Endodermal cell (in vitro differentiated cells): ENCODE measurements around the gene LASP1. TPM values are rescaled to one million over a fixed set of nuclear protein-coding genes. Genes with fewer than 3 reads are reported as not detected.

ENCODE experiments used
- DNase-seq: peaks from one replicate; pipeline ENCODE4 v3.0.0-alpha.2; 2017
- H3K27ac ChIP-seq: 2 replicates; pipeline ENCODE4 v1.5.1; 2013; ENCODE audit warnings: mild to moderate bottlenecking, low read depth, low read length, moderate library complexity
- H3K27me3 ChIP-seq: 2 replicates; pipeline ENCODE4 v1.6.1; 2013; ENCODE audit warnings: mild to moderate bottlenecking, low read length, moderate library complexity; ENCODE audit not compliant: insufficient read depth, control insufficient read depth, poor library complexity, severe bottlenecking
- H3K36me3 ChIP-seq: 2 replicates; pipeline ENCODE4 v1.7.0; 2013; ENCODE audit warnings: mild to moderate bottlenecking, low read length, moderate library complexity; ENCODE audit not compliant: control insufficient read depth, insufficient read depth
- H3K4me1 ChIP-seq: one replicate; pipeline ENCODE4 v1.7.0; 2013; ENCODE audit warnings: low read length; ENCODE audit not compliant: control insufficient read depth, insufficient read depth
- H3K4me3 ChIP-seq: 2 replicates; pipeline ENCODE4 v1.5.1; 2013; ENCODE audit warnings: mild to moderate bottlenecking, low read length, moderate library complexity
- H3K9ac ChIP-seq: 2 replicates; pipeline ENCODE4 v1.6.1; 2013; ENCODE audit warnings: mild to moderate bottlenecking, low read length, moderate library complexity; ENCODE audit not compliant: poor library complexity, severe bottlenecking; ENCODE audit errors: extremely low read depth
- H3K9me3 ChIP-seq: 2 replicates; pipeline ENCODE4 v1.6.1; 2013; ENCODE audit warnings: mild to moderate bottlenecking, low read length, moderate library complexity; ENCODE audit not compliant: control insufficient read depth
- H3K27ac Mint-ChIP-seq: 2 replicates; pipeline ENCODE4 v1.8.0; 2020; ENCODE audit warnings: mixed read lengths
- H3K27me3 Mint-ChIP-seq: 2 replicates; pipeline ENCODE4 v1.8.0; 2021; ENCODE audit warnings: mild to moderate bottlenecking, mixed read lengths; ENCODE audit not compliant: insufficient read depth
- H3K36me3 Mint-ChIP-seq: 2 replicates; pipeline ENCODE4 v1.8.0; 2020; ENCODE audit warnings: low read depth, mixed read lengths
- H3K4me1 Mint-ChIP-seq: 2 replicates; pipeline ENCODE4 v1.8.0; 2020; ENCODE audit warnings: mixed read lengths
- H3K4me3 Mint-ChIP-seq: 2 replicates; pipeline ENCODE4 v1.8.0; 2020; ENCODE audit warnings: mild to moderate bottlenecking, moderate library complexity, mixed read lengths
- H3K9me3 Mint-ChIP-seq: 2 replicates; pipeline ENCODE4 v1.8.0; 2020; ENCODE audit warnings: mild to moderate bottlenecking, mixed read lengths
- WGBS, 2 experiments: methylation state at CpG; one replicate each; pipeline versions ENCODE4 v1.1.5 to v1.1.7; 2013; ENCODE audit warnings: missing lambda C conversion rate in 2 of 2, mixed read lengths in 1 of 2; ENCODE audit not compliant: insufficient coverage in 1 of 2, insufficient read length in 1 of 2; 5-methylcytosine and 5-hydroxymethylcytosine counted together
- total RNA-seq, 2 donors: library from RNA; stranded (reverse); fragmentation: NEBNext Ultra II Directional in 1 of 2; extraction: Animal tissue kit (Norgen Biotek cat#: 25700) in 1 of 2; gene quantifications; 2 replicates in 1 of 2; 3 replicates in 1 of 2; pipeline ENCODE4 v1.2.1, GENCODE V29; 2021
- TF ChIP-seq, protein P1 (sequence below): fragments of 200-600 bp; sonication (generic); conservative IDR thresholded peaks from 2 replicates; pipeline ENCODE4 v1.5.0; 2021; ENCODE audit warnings: antibody characterized with exemption, mild to moderate bottlenecking

LASP1 gene
- total RNA-seq, 2 donors from 2014 or later = 168 to 177 TPM

DNA sequence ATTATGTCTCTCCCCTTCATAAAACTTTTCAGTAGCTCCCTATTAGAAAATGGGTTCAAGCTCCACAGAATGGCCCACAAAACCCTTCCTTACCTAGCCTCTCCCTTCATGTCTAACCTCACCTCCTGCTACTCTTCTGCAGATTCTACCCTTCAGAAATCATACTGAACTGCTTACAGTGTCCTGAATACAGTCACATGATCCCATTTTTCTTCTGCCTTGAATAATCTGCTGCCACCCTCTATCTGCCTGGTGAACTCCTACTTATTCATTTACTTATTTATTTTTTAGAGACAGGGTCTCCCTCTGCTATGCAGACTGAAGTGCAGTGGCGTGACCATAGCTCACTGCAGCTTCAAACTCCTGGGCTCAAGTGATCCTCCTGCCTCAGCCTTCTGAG lies 70.5 kb downstream of the LASP1 start:
- Mint-ChIP-seq H3K4me3 (no peak overlapping the region), H3K27ac (no peak overlapping the region), H3K9me3 (no peaks in the 10 kb centered on the region), H3K36me3 (no peaks in the 10 kb centered on the region), H3K4me1 (no peaks in the 10 kb centered on the region), H3K27me3 (no peaks in the 10 kb centered on the region)
- Histone ChIP-seq H3K27me3 (no peaks in the 10 kb centered on the region), H3K4me3 (no peak overlapping the region), H3K4me1 (no peaks in the 10 kb centered on the region), H3K9me3 (no peaks in the 10 kb centered on the region), H3K36me3 (no peaks in the 10 kb centered on the region), H3K9ac (no peak overlapping the region), H3K27ac (no peak overlapping the region)
- WGBS, 2 experiments = 85% methylated on average over 1 of the region's 1 CpG; no CpG with 5 or more reads in 1 of the 2 experiments
- no peak for DNase-seq
- TF ChIP-seq, protein P1, sequence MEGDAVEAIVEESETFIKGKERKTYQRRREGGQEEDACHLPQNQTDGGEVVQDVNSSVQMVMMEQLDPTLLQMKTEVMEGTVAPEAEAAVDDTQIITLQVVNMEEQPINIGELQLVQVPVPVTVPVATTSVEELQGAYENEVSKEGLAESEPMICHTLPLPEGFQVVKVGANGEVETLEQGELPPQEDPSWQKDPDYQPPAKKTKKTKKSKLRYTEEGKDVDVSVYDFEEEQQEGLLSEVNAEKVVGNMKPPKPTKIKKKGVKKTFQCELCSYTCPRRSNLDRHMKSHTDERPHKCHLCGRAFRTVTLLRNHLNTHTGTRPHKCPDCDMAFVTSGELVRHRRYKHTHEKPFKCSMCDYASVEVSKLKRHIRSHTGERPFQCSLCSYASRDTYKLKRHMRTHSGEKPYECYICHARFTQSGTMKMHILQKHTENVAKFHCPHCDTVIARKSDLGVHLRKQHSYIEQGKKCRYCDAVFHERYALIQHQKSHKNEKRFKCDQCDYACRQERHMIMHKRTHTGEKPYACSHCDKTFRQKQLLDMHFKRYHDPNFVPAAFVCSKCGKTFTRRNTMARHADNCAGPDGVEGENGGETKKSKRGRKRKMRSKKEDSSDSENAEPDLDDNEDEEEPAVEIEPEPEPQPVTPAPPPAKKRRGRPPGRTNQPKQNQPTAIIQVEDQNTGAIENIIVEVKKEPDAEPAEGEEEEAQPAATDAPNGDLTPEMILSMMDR = no peak

DNA sequence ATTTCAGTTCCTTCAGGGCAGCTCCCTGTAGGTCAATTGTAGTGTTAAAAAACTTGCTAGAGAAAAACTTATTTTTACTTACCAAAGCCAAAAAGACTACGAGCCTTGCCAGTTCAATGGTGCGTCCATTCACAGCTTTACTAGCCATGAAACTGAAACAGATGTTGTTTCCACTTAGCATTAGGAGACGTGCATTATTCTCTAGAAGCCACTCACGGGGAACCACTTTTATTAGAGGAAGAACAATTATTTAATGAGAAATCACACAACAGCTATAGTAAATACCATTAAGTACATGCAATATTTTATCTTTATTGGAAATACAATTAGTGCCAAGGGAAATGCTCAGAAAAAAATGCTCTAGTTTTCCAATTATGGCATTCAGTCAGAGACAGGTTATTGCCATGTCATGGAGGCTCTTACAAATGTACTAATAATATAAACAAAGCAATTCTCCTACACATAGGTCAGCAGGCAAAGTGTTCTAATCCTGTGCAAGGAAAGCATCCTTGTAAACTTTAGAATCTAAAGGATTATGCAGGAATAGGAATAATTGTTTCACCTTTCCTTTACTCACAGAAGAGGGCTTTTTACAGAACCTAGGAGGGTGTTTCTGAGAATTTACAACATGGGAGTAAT lies 73.0 kb downstream of the LASP1 start:
- no peak overlapping the region for H3K27ac Mint-ChIP-seq
- H3K27me3 ChIP-seq = no peaks in the 10 kb centered on the region
- H3K4me3 Mint-ChIP-seq = no peak overlapping the region
- H3K4me3 ChIP-seq = no peak overlapping the region
- H3K9me3 Mint-ChIP-seq = no peaks in the 10 kb centered on the region
- no peaks in the 10 kb centered on the region for H3K36me3 Mint-ChIP-seq
- no peak overlapping the region for H3K27ac ChIP-seq
- whole genome bisulfite sequencing, 2 experiments = 91 to 95% methylated on average over 4 of the region's 4 CpGs
- H3K36me3 ChIP-seq = no peaks in the 10 kb centered on the region
- no peaks in the 10 kb centered on the region for H3K4me1 ChIP-seq
- TF ChIP-seq, protein P1 = no peak
- no peak for DNase-seq
- H3K9ac ChIP-seq = no peak overlapping the region
- H3K9me3 ChIP-seq = no peaks in the 10 kb centered on the region
- no peaks in the 10 kb centered on the region for H3K27me3 Mint-ChIP-seq
- H3K4me1 Mint-ChIP-seq = no peaks in the 10 kb centered on the region

DNA sequence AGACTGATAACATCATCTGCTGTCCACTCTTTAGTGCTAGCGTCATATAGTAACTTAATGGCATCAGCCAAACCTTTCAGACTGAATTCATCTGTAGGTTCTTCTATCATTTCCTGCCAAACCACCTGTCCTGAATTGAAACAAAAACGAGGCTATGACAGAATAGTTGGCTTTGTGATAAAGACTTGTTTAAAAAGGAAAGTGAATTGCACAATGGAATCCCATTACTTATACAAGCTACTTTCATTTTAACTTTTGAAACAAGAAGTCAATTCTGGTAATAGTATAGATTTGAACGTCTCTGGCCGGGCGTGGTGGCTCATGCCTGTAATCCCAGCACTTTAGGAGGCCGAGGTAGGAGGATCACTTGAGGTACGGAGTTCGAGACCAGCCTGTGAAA lies 73.7 kb downstream of the LASP1 start:
- TF ChIP-seq, protein P1 = no peak
- Histone ChIP-seq H3K27me3 (no peaks in the 10 kb centered on the region), H3K4me1 (no peaks in the 10 kb centered on the region), H3K36me3 (no peaks in the 10 kb centered on the region), H3K9ac (no peak overlapping the region), H3K4me3 (no peak overlapping the region), H3K9me3 (no peaks in the 10 kb centered on the region), H3K27ac (no peak overlapping the region)
- no peak for DNase-seq
- Mint-ChIP-seq H3K4me3 (no peak overlapping the region), H3K9me3 (no peaks in the 10 kb centered on the region), H3K27me3 (no peaks in the 10 kb centered on the region), H3K36me3 (no peaks in the 10 kb centered on the region), H3K4me1 (no peaks in the 10 kb centered on the region), H3K27ac (no peak overlapping the region)
- 91 to 93% methylated on average over 8 of the region's 8 CpGs for WGBS, 2 experiments
